Measurements from ENCODE around the gene IRS1. TPM values are rescaled to one million over a fixed set of nuclear protein-coding genes. Genes with fewer than 3 reads are reported as not detected.
"Not testable (repeated sequence)": the region's sequence is repeated elsewhere in the genome, so short reads cannot be mapped to it uniquely, and the experiment has no call there.

IRS1 gene
- total RNA-seq: 17.0 TPM
- long read RNA-seq, full-length matches to known transcripts: 10 of 13 reads
- long read RNA-seq, partial matches to known transcripts: 0 of 13 reads
- long read RNA-seq, other reads (novel, unspliced or antisense): 3 of 13 reads

- DNase-seq (ENCODE audit: low spot score): peak; percentile 90
These were observed at the start of gene IRS1 for GRCh38 chr2:226799211-226799975. IRS1 (minus strand) TSS chr2:226799820; CDS start chr2:226798738, 1,082 bp downstream.

- no peak for DNase-seq (ENCODE audit: low spot score)
These were observed 49.7 kb upstream of the IRS1 start for GRCh38 chr2:226849349-226849748.

- no peak for DNase-seq (ENCODE audit: low spot score)
These were observed 47.9 kb upstream of the IRS1 start for GRCh38 chr2:226847511-226847910.

- DNase-seq (ENCODE audit: low spot score): no peak
These were observed 47.5 kb upstream of the IRS1 start for GRCh38 chr2:226847090-226847489.

GRCh38 chr2:226845386-226846116, 45.9 kb upstream of the IRS1 start:
- no peak for DNase-seq (ENCODE audit: low spot score)

GRCh38 chr2:226843001-226843400, 43.4 kb upstream of the IRS1 start:
- not testable (repeated sequence) for DNase-seq (ENCODE audit: low spot score)

GRCh38 chr2:226839951-226840350, 40.3 kb upstream of the IRS1 start:
- DNase-seq (ENCODE audit: low spot score): no peak

GRCh38 chr2:226839161-226839560, 39.5 kb upstream of the IRS1 start:
- no peak for DNase-seq (ENCODE audit: low spot score)

GRCh38 chr2:226838722-226839121, 39.1 kb upstream of the IRS1 start:
- DNase-seq (ENCODE audit: low spot score): no peak

GRCh38 chr2:226837787-226838603, 38.4 kb upstream of the IRS1 start:
- no peak for DNase-seq (ENCODE audit: low spot score)

- no peak for DNase-seq (ENCODE audit: low spot score)
These were observed 37.7 kb upstream of the IRS1 start for GRCh38 chr2:226837334-226837733.

- DNase-seq (ENCODE audit: low spot score): no peak
These were observed 36.9 kb upstream of the IRS1 start for GRCh38 chr2:226836548-226836885.

- DNase-seq (ENCODE audit: low spot score): peak; percentile 98
These were observed 36.4 kb upstream of the IRS1 start, which contains the start of gene RHBDD1 for GRCh38 chr2:226835796-226836547. RHBDD1 (plus strand) TSS chr2:226836054; CDS start chr2:226864694, 28,640 bp downstream.

- DNase-seq (ENCODE audit: low spot score): no peak
These were observed 35.8 kb upstream of the IRS1 start for GRCh38 chr2:226835420-226835795.

- DNase-seq (ENCODE audit: low spot score): not testable (repeated sequence)
These were observed 35.3 kb upstream of the IRS1 start for GRCh38 chr2:226834880-226835279.

GRCh38 chr2:226832061-226832460, 32.4 kb upstream of the IRS1 start:
- DNase-seq (ENCODE audit: low spot score): no peak

GRCh38 chr2:226831266-226831665, 31.6 kb upstream of the IRS1 start:
- DNase-seq (ENCODE audit: low spot score): no peak

GRCh38 chr2:226829721-226830631, 30.4 kb upstream of the IRS1 start:
- DNase-seq (ENCODE audit: low spot score): no peak

GRCh38 chr2:226828191-226828590, 28.6 kb upstream of the IRS1 start:
- DNase-seq (ENCODE audit: low spot score): no peak

- DNase-seq (ENCODE audit: low spot score): no peak
These were observed 25.4 kb upstream of the IRS1 start for GRCh38 chr2:226825056-226825455.
